Retinal pigment epithelial cell (primary cell): ENCODE measurements around the gene IGFBPL1.

Source experiments
- DNase-seq: peaks from one replicate; pipeline ENCODE4 v3.0.0-alpha.2; 2010; ENCODE audit warnings: low read depth
- H3K4me3 ChIP-seq: 2 replicates; pipeline ENCODE4 v1.5.1; 2011; ENCODE audit warnings: mild to moderate bottlenecking, low read length, control low read depth, moderate library complexity
- CTCF ChIP-seq: conservative IDR thresholded peaks from 2 replicates; pipeline ENCODE4 v1.5.1; 2011; ENCODE audit warnings: low read depth, low read length, control low read depth, inconsistent platforms

Gene IGFBPL1

GRCh38 chr9:38414040-38414723 lies 10.1 kb downstream of the IGFBPL1 start:
- DNase-seq = no peak
- H3K4me3 ChIP-seq = no peak overlapping the region
- TF ChIP-seq CTCF = no peak

DNA sequence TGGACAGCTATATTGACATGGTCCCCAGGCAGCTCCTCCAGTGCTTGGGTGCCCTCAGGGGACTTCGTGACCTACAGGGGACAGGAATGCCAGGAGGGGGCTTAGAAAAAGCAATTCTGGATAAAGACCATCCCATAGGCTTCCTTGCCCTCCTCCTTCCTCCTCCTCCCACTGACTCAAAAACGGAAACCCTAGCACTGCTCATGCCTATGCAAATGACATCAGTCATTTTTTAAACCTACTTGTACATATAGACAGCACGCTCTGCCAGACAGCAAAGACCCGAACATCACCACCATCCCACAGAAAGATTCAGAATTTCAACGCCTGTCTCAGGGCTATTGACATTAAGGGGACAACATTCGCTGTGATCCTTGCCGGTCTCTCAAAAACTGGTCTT lies 11.0 kb downstream of the IGFBPL1 start:
- DNase-seq = no peak
- no peak overlapping the region for H3K4me3 ChIP-seq
- no peak for TF ChIP-seq CTCF

- DNase-seq = no peak
- TF ChIP-seq CTCF = no peak
- no peak overlapping the region for H3K4me3 ChIP-seq
Observed at GRCh38 chr9:38412751-38413150, 11.5 kb downstream of the IGFBPL1 start.

DNA sequence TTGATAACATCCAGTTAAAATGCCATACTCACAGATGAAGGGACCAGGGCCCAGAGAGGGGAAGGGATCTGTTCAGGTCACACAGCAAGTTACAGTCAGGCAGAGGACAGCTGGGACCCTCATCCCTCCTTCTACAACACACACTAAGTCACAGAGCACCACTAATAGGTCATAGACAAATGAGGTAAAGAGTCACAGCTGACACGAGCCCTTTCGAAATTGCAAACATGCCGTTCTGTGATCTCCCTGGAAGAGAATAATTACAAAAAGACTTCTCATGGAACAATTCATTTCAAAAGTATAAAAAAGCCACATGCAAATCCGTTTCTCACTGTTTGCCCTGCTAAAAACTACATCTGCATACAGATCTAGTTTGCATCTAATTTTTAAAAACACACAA lies 15.5 kb downstream of the IGFBPL1 start:
- no peak overlapping the region for H3K4me3 ChIP-seq
- no peak for DNase-seq
- no peak for TF ChIP-seq CTCF

GRCh38 chr9:38406476-38407186 lies 17.6 kb downstream of the IGFBPL1 start:
- no peak overlapping the region for H3K4me3 ChIP-seq
- no peak for TF ChIP-seq CTCF
- DNase-seq = no peak

- TF ChIP-seq CTCF = no peak
- no peak overlapping the region for H3K4me3 ChIP-seq
- DNase-seq = no peak
Observed at GRCh38 chr9:38405785-38406184, 18.5 kb downstream of the IGFBPL1 start.

GRCh38 chr9:38404314-38404713 lies 19.9 kb downstream of the IGFBPL1 start:
- H3K4me3 ChIP-seq = no peak overlapping the region
- DNase-seq = no peak
- TF ChIP-seq CTCF = no peak
